ENCODE results near the gene LOXL4.

DNA sequence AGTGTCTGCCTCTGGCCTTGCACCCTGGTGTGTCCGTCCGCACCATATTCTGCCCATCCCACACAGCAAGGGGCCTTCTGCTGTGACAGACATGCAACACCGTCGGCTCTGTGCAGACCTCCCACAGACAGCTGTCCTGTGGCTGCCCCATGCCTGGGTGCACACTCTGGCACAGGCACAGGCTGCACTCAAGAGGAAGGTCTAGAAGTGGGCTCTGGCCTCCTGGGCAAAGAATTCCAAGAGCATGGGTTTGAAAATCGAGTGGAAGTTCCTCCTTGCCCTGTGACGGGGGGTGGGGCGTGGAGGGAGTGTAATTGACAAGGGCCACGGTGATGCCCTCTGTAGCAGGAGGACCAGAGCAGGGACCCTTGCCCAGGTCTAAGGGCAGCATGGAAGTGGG lies 4.3 kb upstream of the LOXL4 start:
- TF ChIP-seq, protein P1, sequence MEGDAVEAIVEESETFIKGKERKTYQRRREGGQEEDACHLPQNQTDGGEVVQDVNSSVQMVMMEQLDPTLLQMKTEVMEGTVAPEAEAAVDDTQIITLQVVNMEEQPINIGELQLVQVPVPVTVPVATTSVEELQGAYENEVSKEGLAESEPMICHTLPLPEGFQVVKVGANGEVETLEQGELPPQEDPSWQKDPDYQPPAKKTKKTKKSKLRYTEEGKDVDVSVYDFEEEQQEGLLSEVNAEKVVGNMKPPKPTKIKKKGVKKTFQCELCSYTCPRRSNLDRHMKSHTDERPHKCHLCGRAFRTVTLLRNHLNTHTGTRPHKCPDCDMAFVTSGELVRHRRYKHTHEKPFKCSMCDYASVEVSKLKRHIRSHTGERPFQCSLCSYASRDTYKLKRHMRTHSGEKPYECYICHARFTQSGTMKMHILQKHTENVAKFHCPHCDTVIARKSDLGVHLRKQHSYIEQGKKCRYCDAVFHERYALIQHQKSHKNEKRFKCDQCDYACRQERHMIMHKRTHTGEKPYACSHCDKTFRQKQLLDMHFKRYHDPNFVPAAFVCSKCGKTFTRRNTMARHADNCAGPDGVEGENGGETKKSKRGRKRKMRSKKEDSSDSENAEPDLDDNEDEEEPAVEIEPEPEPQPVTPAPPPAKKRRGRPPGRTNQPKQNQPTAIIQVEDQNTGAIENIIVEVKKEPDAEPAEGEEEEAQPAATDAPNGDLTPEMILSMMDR (IDR thresholded peaks at IDR 0.05), result no peak
- TF ChIP-seq POLR2A (IDR thresholded peaks at IDR 0.05), result no peak
